GM19351 (cell line): ENCODE data around the gene RAD23A.
"Not testable (repeated sequence)": the region's sequence is repeated elsewhere in the genome, so short reads cannot be mapped to it uniquely, and the experiment has no call there.

Source experiments
- ATAC-seq: cut with Tn5 transposase; IDR thresholded peaks from one replicate; pipeline ENCODE4 v1.9.1; 2021; ENCODE audit warnings: mild to moderate bottlenecking, moderate library complexity; ENCODE audit not compliant: unreplicated experiment

Gene RAD23A

DNA sequence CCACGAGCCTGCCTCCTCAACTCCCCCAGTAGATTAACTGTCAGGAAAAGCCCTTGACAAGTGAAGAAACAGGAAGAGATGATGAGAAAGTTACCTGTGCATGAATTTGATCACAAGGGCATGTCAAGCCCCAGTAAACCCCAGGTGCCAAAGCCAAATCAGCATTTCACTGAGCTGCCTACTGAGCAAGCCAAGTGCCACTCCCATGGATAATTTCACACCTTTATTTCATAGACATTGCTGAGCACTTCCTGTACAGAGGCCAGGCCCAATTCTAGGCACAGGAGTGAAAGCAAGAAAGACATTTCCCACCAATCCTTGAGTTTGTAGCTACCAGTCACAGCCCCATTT is 8.9 kb downstream of the RAD23A start:
- no peak for ATAC-seq

DNA sequence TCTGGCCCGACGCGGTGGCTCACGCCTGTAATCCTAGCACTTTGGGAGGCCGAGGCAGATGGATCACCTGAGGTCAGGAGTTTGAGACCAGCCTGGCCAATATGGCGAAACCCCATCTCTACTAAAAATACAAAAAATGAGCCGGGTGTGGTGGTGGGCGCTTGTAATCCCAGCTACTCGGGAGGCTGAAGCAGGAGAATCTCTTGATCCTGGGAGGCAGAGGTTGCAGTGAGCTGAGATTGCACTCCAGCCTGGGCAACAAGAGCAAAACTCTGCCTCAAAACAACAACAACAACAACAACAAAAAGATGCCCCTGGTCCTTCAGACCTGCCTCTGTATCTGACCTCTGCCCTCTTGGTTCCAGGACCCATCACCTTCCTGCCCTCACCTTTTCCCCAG is 9.9 kb downstream of the RAD23A start:
- not testable (repeated sequence) for ATAC-seq

DNA sequence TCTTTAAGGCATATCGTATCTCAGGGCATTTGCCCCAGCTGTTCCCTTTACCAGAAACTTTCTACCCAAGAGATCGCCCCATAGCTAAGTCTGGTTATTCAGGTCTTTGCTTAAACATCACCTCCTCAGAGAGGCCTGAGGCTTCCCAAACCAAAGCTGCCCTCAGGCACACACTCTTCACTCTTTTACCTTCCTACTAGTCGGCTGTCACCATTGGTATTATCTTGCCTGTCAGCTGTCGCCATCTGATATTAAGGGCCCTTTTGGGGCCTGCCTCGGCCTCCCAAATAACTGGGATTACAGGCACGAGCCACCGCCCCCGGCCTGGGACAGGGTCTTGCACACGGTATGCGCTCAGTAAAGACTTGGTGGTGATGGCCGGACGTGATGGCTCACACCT is 10.3 kb downstream of the RAD23A start:
- ATAC-seq = no peak

DNA sequence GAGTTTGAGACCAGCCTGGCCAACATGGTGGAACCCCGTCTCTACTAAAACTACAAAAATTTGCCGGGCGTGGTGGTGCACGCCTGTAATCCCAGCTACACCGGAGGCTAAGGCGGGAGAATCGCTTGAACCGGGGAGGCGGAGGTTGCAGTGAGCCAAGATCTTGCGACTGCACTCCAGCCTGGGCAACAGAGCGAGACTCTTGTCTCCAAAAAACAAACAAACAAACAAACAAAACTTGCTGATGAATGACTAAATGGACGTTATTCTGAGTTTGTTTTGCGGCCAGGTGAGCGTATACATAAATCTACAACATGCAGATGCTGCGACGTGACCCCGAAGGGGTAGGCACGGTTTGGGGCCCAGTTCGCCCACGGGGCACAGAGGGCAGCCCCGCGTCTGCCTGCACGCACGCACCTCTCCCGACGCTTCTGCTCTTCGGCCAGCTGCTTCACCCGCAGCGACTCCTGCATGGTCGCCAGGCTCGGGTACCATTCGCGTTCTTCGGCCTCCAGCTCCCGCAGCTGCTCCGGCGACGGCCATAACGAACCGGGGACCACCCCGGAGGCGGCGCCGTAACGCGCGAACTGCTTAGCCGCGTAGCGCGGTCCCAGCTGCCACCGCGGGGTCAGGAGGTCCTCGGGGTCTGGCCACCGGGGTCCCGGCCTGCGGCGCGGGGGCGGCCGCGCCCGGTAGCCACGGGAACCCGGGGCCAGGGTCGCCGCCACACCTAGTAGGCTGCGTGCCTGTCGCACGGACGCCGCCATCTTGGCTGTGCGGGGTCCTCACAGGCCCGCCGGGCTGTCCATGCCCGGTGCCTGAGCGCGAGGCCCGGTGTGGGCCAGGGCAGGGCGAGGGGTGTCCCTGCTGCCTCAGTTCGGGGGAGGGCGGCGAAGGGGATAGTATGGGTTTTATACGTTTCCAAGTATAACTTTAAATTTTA is 11.1 kb downstream of the RAD23A start, which contains the start of gene GADD45GIP1:
Gene GADD45GIP1 (minus strand): TSS at position 778 of the 943 bp plus-strand sequence. CDS start 11 bp downstream, at position 767.
- peak; percentile 45 for ATAC-seq

DNA sequence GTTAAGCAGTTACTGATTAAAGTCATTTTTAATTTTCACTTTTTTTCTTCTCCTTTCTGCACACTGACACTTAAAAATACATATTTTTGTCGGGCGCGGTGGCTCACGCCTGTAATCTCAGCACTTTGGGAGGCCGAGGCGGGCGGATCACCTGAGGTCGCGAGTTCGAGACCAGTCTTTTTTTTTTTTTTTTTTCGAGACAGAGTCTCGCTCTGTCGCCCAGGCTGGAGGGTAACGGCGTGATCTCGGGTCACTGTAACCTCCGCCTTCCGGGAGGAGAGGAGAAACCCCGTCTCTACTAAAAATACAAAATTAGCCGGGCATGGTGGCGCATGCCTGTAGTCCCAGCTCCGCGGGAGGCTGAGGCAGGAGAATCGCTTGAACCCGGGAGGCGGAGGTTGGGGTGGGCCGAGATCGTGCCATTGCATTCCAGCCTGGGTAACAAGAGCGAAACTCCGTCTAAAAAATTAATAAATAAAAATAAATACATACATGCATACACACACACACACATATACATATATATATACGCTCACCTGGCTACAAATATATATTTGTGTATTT is 11.8 kb downstream of the RAD23A start:
- ATAC-seq = not testable (repeated sequence)

DNA sequence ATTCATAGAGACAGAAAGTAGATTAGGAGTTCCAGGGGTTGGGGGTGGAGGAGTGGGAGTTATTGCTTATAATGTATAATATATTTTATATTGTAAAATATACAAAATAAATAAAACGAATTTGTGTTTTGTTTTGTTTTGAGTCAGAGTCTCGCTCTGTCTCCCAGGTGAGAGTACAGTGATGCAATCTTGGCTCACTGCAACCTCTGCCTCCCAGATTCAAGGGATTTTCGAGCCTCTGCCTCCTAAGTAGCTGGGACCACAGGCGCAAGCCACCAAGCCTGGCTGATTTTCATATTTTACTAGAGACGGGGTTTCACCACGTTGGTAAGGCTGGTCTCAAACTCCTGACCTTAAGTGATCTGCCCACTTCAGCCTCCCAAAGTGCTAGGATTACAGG is 13.8 kb downstream of the RAD23A start:
- ATAC-seq = no peak

DNA sequence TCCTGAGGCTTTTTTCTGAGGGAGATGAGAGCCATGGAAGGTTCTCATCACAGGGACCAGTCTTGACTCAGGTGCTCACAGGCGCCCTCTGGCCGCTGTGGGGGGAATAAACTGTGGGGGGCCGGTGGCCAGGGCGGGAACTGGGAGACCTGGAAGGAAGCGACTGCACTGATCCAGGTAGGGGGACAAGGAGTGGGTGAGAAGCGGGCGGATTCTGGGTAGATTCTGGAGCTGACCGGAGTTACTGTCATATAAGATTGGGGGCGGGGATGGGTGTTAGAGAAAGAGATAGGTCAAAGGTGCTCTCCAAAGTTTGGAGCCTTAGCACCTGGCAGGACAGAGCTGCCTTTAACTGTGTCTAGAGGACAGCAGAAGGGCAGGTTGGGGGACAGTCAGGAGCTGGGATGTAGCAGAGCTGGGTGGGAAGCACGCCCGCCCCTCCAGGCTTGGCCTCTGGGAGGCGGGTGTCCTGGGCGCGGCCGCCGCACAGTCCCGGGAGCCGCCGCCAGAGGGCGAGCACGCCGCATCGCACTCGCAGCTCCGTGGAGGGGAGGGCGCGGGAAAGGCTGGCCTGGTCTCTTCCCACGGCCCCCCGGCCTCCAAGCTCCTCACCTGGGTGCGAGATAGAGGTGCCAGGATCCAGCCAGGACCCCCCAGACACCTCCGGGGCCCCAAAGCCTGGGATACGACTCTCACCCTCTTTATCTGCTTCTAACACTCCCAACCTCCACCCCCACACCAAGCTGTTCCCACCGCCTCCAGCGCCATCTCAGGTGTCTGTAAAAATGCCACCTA is 19.6 kb downstream of the RAD23A start:
- ATAC-seq = peak; percentile 45

DNA sequence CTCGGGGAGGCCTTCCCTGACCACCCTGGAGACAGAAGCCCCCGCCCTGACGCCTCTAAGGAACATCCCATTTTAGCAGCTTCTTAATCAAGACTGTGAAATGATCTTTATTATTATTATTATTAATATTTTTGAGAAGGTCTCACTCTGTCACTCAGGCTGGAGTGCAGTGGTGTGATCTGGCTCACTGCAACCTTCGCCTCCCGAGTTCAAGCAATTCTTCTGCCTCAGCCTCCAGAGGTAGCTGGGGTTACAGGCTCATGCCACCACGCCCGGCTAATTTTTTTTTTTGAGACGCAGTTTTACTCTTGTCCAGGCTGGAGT is 20.1 kb downstream of the RAD23A start:
- ATAC-seq = no peak

DNA sequence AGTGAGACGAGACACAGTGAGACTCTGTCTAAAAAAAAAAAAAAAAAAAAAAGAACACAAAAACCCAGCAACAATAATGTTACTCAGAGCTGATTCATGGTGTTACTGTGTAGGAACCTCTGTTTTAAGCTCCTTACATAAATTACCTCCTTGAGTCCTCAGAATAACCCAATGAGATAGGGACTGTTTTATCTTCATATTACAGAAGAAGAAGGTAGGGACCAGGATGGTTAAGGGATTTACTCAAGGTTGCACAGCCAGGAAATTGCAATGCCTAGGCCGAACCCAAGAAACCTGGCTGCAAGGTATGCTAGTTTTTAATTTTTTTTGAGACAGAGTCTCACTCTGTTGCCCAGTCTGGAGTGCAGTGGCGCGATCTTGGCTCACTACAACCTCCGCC is 22.2 kb downstream of the RAD23A start:
- no peak for ATAC-seq

DNA sequence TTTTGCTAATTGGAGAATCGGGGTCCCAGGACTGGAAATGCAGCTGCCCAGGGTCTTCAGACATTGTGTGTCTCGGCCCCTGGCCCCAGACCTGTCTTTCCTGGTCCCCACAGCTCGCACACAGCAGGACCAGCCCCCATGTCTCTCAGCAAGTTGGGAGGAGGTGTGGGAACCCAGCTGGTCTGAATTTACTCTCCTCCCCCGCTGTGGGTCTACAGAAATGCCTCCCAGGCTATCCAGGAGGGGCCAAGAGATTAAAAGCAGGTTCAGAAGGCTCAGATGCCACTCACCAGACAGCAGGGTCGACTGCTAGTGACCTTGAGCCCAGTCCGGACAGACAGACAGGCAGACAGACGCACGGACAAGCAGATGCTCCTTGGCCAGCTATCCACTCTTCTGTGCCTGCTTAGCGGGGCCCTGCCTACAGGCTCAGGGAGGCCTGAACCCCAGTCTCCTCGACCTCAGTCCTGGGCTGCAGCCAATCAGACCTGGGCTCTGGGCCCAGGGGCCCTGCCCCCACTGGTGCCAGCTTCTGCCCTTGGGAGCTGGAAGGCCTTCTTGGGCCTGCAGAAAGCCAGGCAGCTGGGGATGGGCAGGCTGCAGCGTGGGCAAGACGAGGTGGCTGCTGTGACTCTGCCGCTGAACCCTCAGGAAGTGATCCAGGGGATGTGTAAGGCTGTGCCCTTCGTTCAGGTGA is 23.8 kb downstream of the RAD23A start, which contains the start of gene DAND5:
Gene DAND5 (plus strand): TSS at position 285 of the 697 bp plus-strand sequence. CDS start 85 bp downstream, at position 370.
- ATAC-seq = no peak

DNA sequence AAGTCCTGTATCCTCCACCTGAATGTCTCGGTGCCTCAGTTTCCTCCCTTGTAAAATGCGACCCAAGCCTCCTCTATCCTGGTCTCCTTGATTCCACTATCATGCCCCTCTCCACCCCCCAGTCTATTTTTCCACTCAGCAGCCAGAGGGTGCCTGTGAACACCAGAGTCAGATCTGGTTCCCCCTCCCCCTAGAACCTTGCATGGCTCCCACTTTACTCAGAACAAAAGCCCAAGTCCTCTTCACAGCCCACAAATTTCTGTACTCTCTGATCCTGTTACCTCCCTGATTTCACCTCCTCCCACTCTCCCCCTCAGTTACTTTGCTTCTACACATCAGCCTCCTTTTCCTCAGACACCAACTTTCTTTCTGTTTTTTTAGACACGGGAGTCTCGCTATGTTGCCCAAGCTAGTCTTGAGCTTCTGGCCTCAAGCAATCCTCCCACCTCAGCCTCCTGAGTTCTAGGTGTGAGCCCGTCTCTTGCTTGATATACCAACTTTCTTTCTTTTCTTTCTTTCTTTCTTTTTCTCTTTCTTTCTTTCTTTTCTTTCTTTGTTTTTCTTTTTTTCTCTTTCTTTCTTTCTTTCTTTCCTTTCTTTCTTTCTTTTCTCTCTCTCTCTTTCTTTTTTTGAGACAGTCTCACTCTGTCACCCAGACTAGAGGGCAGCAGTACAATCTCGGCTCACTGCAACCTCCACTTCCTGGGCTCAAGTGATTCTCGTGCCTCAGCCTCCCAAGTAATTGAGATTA is 24.6 kb downstream of the RAD23A start:
- ATAC-seq = no peak

DNA sequence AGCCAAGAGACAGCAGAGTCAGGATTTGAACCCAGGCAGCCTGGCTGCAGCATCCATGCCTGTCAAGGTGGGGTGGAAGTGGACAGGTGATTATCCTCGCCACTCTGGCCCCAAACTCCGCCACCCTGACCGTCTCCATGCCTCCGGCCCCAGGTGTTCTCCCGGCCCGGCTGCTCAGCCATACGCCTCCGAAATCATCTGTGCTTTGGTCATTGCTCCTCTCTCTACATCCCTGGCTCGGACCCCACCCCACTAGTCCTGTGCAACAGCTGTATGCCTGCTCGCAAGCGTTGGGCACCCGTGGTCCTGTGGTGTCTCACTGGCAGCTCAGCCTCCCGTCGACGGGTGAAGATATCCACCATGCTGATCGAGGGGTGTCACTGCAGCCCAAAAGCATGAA is 27.6 kb downstream of the RAD23A start:
- ATAC-seq = no peak

DNA sequence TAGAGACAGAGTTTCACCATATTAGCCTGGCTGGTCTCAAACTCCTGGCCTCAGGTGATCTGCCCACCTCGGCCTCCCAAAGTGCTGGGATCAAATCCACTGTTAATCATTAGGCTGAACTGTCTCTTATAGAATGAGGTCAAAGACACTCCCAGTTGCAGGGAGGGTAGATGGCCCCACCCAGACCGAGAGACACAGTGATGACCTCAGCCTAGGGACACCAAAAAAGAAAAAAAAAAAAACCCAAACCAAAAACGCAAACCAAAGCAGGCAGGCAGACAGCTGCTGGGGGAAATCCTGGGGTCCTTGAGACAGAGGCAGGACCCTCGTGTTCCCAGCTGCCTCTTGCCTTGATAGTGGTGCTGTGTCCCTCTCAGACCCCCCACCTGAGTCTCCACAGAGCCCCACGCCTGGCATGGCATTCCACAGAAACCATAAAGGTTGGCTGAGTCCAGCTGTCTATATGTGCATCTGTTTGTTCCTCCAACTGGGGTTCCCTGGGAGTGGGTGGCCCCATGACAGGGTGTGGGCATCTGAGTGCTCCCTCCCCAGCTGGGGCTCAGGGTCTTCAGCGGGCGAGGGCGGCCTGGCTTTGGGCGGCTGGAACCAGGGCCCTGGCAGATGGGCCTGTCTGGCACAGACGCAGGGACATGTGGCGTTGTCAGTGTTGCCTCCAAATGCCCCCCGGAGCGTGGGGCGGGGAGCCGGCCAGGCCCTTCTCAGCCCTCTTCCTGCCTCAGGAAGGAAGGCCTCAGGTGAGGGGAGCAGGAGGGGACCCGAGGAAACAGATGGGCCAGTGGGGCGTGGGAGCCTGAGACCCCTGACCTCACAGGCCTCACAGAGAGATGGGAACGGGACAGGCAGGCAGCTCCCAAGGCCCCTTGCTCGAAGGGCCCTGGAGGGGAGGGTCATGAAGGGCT is 28.9 kb downstream of the RAD23A start:
- no peak for ATAC-seq

DNA sequence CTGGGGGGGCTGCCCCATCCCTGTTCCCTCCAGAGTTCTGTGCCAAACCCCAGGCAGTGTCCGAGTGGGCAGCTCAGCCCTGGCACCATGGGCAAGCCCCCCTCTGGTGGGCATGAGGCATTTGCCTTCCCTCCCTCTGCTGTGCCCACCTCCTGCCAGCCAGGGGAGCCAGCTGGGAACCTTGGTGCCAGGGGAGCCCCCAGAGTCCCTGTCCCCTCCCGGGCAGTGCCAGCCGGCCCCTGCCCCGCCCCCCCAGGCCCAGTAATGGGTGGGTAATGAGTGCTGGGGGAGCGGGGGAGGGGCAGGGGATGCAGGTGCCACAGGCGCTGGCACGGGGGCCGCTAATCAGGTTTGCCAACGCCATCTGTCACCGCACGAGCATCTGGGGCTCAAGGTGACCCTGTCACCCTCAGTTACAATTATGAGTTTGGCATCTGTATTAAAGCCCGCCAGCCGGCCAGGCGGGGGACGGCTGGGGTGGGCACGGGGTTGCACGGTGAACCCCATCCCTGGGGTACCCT is 29.6 kb downstream of the RAD23A start:
- ATAC-seq = no peak

DNA sequence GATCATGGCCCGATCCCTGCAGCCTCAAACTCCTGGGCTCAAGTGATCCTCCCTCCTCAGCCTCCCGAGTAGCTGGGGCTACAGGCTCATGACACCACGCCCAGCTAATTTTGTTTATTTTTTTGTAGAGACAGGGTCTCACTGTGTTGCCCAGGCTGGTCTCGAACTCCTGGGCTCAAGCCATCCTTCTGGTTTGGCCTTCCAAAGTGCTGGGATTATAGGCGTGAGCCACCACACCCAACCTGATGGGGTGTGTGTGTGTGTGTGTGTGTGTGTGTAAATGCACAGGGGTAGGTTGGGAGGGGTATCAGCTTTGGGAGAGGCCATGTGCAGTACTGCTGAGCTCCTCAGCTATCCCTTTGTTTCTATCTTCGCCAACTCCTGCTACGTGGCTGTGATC is 30.4 kb downstream of the RAD23A start:
- not testable (repeated sequence) for ATAC-seq

DNA sequence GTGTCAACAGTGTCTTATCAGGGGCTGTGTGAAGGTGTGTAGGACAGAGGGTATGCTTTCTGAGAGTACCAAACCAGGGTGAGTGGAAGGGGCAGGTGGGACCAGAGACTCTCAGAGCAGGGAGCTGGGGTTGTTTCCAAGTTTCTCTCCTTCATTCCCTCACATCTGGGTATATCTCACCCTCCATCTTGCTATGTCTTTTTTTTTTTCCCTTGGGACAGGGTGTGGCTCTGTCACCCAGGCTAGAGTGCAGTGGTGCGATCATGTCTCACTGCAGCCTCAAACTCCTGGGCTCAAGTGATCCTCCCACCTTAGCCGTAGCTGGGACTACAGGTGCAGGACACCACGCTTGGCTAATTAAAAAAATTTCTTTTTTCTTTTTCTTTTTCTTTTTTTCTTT is 34.3 kb downstream of the RAD23A start:
- ATAC-seq = no peak

DNA sequence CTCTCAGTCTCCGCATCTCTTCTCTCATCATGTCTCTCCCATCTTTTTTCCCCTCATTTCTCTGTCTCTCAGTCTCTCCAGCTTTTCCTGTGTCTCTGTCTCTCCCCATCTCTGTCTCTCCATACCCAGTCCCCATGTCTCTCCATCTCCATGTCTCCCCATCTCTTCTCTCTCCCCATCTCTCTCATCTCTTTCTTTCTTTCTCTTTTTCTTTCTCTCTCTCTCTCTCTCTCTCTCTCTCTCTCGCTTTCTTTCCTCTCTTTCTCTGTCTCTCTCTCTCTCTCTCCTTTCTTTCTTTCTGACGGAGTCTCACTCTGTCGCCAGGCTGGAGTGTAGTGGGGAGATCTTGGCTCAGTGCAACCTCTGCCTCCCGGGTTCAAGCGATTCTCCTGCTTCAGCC is 37.0 kb downstream of the RAD23A start:
- no peak for ATAC-seq

DNA sequence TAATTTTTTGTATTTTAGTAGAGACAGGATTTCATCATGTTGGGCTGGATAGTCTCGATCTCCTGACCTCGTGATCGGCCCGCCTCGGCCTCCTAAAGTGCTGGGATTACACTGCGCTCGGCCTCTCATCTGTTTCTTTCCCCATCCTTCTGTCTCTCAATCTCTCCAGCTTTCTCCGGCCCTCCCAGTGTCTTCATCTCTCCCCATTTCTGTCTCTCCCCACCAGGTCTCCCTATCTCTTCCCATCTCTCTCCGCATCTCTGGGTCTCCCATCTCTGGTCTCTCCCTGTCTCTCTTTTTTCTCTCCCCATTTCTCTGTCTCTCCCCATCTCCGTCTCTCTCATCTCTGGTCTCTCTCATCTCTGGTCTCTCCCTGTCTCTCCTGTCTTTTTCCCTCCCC is 37.4 kb downstream of the RAD23A start:
- no peak for ATAC-seq

DNA sequence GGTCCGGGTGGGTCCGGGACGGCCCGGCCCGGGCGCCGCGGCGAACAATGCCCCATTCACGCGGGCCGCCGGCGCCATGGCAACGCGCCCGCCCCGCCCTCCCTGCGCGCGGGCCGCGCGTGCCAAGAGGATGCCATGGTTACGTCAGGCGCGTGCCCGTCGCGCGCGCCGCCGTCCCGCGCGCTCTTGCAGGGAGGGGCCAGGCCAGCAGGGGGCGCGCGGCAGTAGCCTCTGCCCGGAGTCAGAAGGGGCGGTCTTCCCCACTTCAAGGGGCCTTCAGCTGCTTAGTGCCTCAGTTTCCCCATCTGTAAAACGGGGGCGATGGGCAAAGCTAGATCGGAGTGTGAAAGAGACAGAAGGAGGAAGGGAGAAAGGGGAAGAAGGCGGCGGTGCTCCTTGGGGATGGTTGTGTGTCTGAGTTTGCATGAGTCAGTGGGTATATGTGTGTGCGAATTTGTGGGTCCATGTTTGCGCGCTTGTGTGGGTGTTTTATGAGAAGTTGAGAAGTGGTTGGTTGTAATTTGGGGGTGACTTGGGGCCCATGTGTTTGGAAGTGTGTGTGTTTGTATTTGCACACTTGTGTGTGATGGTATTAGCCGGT is 38.0 kb downstream of the RAD23A start:
- ATAC-seq = no peak
